ENCODE data around the gene MIER1.

The MIER1 gene

DNA sequence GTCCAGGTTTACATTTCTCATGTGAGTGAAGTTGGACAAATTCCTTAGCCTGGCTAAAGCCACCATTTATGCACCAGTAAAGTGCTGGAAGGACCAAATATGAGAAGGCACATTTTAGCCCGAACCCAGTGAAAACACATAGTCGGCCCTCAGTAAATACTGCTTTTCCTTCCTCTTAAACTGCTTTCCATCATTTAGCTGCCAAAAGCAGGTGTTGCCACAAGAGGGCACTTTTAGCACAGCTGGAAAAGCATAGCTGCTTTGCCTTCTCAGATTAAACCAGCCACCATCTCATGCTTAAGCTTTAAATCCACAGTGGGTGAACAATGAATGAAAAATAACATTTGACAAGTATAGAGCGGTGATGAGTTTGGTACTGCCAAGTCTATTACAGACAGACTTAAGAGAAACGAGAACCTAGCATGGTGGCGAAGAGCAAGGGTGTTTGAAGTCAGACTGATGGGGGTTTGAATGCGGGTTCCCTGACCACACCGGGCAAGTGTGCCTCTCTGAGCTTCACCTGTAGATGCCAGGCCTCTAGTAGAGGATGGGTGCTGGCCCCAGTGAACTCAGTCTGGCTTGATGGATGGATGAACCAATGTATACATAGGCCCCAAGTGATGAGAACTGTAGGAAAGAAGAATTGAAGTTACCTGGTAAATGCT is 71.4 kb downstream of the MIER1 start:
- DNase-seq, result peak in 34 of 56 donors; percentile 4 to 70 (median 19)

GRCh38 chr1:66998972-66999371 is 74.2 kb downstream of the MIER1 start:
- no peak for DNase-seq

GRCh38 chr1:66999640-67000400 is 75.0 kb downstream of the MIER1 start:
- no peak for DNase-seq

- no peak for DNase-seq
These were observed 77.1 kb downstream of the MIER1 start for GRCh38 chr1:67001682-67002425.

GRCh38 chr1:67004176-67004575 is 79.4 kb downstream of the MIER1 start:
- no peak for DNase-seq

GRCh38 chr1:67005068-67005467 is 80.3 kb downstream of the MIER1 start:
- DNase-seq, result peak in 17 of 56 donors; percentile 2 to 46 (median 8)

DNA sequence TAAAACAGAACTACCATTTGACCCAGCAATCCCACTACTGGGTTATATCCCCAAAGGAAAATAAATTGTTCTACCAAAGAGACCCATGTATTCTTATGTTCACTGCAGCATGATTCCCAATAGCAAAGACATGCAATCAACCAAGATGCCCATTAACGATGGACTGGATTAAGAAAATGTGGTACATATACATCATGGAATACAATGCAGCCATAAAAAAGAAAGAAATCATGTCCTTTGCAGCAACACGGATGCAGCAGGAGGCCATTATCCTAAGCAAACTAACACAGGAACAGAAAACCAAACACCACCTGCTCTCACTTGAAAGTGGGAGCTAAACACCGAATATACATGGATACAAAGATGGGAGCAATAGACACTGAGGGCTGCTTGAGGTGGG is 85.0 kb downstream of the MIER1 start:
- DNase-seq, result no peak

- DNase-seq, result no peak
These were observed 88.8 kb downstream of the MIER1 start for GRCh38 chr1:67013573-67013972.

DNA sequence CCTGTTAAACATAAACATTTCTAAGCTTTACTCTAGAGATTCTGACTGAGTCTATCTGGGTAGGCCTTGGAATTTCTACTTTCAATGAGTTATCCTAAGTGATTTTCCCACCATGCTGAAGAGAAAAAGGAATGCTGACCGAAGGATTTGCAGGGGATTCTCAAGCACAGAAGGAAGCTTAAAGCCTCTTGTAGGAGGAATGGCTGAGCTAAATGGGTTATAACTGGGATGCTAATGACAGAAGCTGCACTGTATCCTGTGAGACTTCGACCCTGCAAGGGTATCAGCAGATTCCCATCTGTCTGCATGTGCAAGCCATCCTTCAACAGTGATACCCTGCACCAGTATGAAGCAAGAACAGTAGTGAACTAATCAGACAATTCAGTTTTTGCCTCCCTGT is 93.8 kb downstream of the MIER1 start:
- no peak for DNase-seq

DNA sequence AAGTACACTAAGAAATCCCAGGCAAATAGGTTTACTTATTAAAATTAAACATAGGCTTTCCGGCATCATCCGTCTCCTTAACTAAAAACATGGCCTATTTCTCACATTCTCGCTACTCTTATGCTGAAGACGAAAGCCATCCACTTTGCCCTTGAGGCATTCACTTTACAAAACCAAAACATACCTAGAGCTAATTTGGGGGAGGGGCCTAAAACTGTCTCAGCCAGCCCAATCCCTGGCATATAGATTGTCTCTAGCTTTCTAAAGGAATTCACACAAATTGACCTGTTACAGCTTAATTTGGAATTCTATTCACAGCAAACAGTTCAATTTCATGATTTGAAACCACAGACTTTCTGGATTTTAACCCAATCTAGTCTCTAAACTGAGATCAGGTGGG is 94.3 kb downstream of the MIER1 start:
- DNase-seq, result no peak

DNA sequence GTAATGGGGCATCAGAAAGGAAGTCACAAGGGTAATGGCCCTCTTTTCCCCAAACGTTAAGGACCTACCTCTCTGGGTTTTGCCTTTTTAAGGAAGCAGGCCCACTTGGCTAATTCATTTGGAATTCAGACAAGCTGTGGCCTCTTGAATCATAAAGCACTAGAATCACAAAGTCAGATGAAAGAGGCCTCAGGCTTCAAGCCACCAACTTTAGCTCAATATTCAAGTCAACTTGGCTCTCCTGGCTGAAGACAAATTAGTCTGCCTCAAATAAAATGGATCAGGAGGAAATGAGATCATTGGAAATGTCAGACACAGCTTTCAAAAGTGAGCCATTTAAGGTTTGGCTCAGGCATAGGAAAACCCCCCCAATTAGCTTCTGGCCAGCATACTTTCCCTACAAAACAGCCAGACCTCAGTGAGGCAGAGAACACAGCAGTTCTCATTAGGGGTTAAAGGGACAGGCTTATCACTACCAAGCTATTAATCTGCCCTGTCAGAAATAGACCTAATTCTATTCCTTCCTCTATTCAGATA is 94.9 kb downstream of the MIER1 start:
- DNase-seq, result peak in 10 of 56 donors; percentile 2 to 58 (median 21)

GRCh38 chr1:67020304-67020703 is 95.5 kb downstream of the MIER1 start:
- DNase-seq, result no peak

DNA sequence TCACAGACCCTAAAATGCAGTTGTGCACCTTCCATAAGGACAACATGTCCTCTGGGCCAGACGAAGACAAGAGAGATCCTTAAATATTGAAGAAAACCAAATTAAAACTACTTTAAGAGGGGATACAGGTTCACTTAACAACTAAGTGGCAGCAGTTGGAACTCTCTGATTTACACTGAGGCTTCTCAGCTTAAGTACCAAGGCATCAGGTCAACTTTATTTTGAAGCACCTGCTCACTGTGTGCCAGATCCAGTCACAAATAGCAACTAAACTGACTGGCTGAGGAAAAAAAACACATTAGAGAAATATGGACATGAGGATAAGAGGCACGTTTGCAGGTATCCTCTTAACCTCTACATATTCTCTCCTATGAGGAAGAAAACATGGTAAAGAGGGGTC is 96.0 kb downstream of the MIER1 start:
- DNase-seq, result no peak

DNA sequence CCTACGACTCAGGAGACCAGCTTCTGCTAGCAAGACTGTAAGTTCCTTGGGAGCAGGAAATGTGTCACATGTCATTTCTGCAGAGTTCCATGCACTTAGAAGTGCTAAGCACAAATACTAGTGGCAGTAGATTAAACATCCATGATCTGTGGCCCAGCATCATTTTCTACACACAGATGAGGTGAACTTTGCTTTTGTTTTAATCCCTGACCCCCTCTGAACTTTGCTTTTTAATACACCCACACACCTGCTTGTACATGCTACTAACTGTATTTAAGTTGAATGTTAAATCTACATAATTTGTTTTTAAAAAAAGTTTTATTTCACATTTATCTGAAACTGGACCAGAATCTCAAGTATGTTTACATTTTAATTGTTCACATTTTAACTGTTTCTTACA is 104.7 kb downstream of the MIER1 start:
- no peak for DNase-seq

DNA sequence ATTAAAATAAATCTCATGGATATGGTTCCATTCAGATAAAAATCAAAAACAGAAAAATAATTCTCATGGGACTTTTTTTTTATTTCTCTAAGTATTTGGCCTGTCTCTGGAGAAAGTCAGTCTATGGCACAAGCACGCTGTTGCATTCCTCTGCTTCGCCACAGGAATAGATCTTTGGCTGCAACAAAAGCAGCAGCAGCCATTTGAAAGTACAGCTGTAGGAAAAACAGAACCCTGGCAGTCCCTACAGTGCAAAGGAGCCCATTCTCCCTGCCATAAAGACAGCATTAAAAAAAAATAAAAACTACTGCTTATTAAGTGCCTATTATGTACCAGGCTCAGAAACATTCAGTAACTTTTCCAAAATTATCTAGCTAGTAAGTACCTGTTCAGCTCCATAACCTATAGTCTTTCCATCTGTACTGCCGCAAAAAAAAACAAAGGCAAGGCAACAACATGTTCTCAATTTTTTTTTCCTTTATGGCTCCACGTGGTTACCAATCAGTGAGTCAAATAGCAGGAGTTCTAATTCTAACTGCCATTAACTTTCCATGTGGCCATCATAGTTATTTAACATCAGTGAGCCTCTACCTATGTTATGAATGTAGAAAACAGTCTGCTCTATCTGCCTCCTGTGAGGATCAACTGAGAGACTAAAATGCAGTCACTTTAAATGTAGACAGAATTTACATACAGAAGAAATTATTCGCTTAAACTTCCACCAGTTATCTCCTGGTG is 106.5 kb downstream of the MIER1 start:
- no peak for DNase-seq

DNA sequence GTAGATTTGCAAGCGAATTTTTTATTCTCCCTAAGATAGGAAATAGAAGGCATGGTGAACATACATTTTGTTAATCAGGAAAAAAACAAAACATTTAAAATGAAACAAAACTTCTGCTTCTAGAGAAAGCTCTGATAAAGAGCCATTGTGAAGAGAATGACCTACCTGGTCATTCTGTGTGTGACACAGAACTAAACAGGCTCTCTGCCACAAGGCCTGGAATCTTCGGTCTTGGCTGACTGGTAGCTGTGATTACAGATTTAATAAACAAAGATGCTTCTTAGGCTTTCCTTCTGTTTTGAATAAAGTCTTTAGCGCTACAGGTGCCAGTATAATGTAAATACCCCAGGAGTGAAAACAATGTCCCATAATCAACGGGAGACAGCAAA is 107.1 kb downstream of the MIER1 start:
- no peak for DNase-seq
